A673 (cell line): ENCODE data around the gene VSIG1.

Experiments
- CTCF ChIP-seq: fragments of 300-800, 200-600 bp; sonication (generic); conservative IDR thresholded peaks from 2 replicates; pipeline ENCODE4 v1.5.1; 2017; ENCODE audit warnings: low read depth, mild to moderate bottlenecking, antibody characterized with exemption, low read length, moderate library complexity, mixed read lengths
- EZH2 ChIP-seq: fragments of 200-600 bp; sonication (generic); IDR thresholded peaks from 2 replicates; pipeline ENCODE4 v1.6.1; 2017; ENCODE audit warnings: borderline replicate concordance, low read depth, mild to moderate bottlenecking, mixed read lengths, antibody characterized with exemption, low read length; ENCODE audit not compliant: poor library complexity, severe bottlenecking

- TF ChIP-seq CTCF (no peak), EZH2 (no peak)
Observed at GRCh38 chrX:108033890-108034289, 11.0 kb upstream of the VSIG1 start.
